Measurements from ENCODE around the gene PIK3CG.

Gene PIK3CG

DNA sequence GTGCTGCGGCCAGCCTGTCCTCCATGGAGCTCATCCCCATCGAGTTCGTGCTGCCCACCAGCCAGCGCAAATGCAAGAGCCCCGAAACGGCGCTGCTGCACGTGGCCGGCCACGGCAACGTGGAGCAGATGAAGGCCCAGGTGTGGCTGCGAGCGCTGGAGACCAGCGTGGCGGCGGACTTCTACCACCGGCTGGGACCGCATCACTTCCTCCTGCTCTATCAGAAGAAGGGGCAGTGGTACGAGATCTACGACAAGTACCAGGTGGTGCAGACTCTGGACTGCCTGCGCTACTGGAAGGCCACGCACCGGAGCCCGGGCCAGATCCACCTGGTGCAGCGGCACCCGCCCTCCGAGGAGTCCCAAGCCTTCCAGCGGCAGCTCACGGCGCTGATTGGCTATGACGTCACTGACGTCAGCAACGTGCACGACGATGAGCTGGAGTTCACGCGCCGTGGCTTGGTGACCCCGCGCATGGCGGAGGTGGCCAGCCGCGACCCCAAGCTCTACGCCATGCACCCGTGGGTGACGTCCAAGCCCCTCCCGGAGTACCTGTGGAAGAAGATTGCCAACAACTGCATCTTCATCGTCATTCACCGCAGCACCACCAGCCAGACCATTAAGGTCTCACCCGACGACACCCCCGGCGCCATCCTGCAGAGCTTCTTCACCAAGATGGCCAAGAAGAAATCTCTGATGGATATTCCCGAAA lies 2.7 kb downstream of the PIK3CG start:
- no peaks in the 10 kb centered on the region for H3K4me1 ChIP-seq (ENCODE audit: insufficient read depth, insufficient read length)
- no peak overlapping the region for H3K9ac ChIP-seq (ENCODE audit: insufficient read length, low read depth)
- DNase-seq (ENCODE audit: low read depth, low spot score), result no peak
- no peaks in the 10 kb centered on the region for H3K36me3 ChIP-seq (ENCODE audit: insufficient read depth, insufficient read length, low read length)
- TF ChIP-seq ZNF274 (IDR thresholded peaks at IDR 0.05; ENCODE audit: low read depth, low read length) (no peak), YY1 (IDR thresholded peaks at IDR 0.05; ENCODE audit: insufficient read depth, insufficient read length) (no peak), SUZ12 (IDR thresholded peaks at IDR 0.05; ENCODE audit: extremely low read depth, insufficient read depth, insufficient read length) (no peak)
- no peaks in the 10 kb centered on the region for H3K27me3 ChIP-seq (ENCODE audit: insufficient read depth, insufficient read length)
- H3K9me3 ChIP-seq (ENCODE audit: insufficient read depth, low read length), result no peaks in the 10 kb centered on the region
- H3K4me3 ChIP-seq (ENCODE audit: insufficient read length, low read depth), result no peak overlapping the region

DNA sequence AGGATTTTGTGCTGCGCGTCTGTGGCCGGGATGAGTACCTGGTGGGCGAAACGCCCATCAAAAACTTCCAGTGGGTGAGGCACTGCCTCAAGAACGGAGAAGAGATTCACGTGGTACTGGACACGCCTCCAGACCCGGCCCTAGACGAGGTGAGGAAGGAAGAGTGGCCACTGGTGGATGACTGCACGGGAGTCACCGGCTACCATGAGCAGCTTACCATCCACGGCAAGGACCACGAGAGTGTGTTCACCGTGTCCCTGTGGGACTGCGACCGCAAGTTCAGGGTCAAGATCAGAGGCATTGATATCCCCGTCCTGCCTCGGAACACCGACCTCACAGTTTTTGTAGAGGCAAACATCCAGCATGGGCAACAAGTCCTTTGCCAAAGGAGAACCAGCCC lies 3.3 kb downstream of the PIK3CG start:
- TF ChIP-seq YY1 (IDR thresholded peaks at IDR 0.05; ENCODE audit: insufficient read depth, insufficient read length) (no peak), ZNF274 (IDR thresholded peaks at IDR 0.05; ENCODE audit: low read depth, low read length) (no peak), SUZ12 (IDR thresholded peaks at IDR 0.05; ENCODE audit: extremely low read depth, insufficient read depth, insufficient read length) (no peak)
- Histone ChIP-seq H3K4me1 (ENCODE audit: insufficient read depth, insufficient read length) (no peaks in the 10 kb centered on the region), H3K36me3 (ENCODE audit: insufficient read depth, insufficient read length, low read length) (no peaks in the 10 kb centered on the region), H3K4me3 (ENCODE audit: insufficient read length, low read depth) (no peak overlapping the region), H3K9me3 (ENCODE audit: insufficient read depth, low read length) (no peaks in the 10 kb centered on the region), H3K9ac (ENCODE audit: insufficient read length, low read depth) (no peak overlapping the region), H3K27me3 (ENCODE audit: insufficient read depth, insufficient read length) (no peaks in the 10 kb centered on the region)
- DNase-seq (ENCODE audit: low read depth, low spot score), result no peak

DNA sequence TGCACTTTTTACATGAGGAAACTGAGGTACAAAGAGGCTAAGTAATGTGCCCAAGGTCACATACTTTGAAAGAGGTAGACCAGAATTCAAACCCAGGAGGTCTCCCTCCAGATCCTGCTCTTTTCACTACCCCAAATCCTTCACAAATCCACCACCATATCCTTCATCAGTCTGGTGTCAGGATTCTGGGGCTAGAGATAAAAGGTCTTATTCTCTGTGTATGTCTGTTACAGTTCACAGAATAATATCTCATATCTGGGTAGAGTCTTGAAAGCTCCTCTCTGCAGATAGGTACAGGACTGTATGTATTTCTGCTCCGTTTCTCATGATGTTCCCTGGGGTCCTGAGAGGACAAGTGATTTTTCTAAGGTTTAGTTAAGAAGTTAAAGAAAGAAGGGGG lies 4.9 kb downstream of the PIK3CG start:
- TF ChIP-seq YY1 (IDR thresholded peaks at IDR 0.05; ENCODE audit: insufficient read depth, insufficient read length) (no peak), SUZ12 (IDR thresholded peaks at IDR 0.05; ENCODE audit: extremely low read depth, insufficient read depth, insufficient read length) (no peak), ZNF274 (IDR thresholded peaks at IDR 0.05; ENCODE audit: low read depth, low read length) (no peak)
- no peaks in the 10 kb centered on the region for H3K36me3 ChIP-seq (ENCODE audit: insufficient read depth, insufficient read length, low read length)
- H3K4me3 ChIP-seq (ENCODE audit: insufficient read length, low read depth), result no peak overlapping the region
- H3K9ac ChIP-seq (ENCODE audit: insufficient read length, low read depth), result no peak overlapping the region
- no peaks in the 10 kb centered on the region for H3K4me1 ChIP-seq (ENCODE audit: insufficient read depth, insufficient read length)
- no peak for DNase-seq (ENCODE audit: low read depth, low spot score)
- no peaks in the 10 kb centered on the region for H3K9me3 ChIP-seq (ENCODE audit: insufficient read depth, low read length)
- H3K27me3 ChIP-seq (ENCODE audit: insufficient read depth, insufficient read length), result no peaks in the 10 kb centered on the region

DNA sequence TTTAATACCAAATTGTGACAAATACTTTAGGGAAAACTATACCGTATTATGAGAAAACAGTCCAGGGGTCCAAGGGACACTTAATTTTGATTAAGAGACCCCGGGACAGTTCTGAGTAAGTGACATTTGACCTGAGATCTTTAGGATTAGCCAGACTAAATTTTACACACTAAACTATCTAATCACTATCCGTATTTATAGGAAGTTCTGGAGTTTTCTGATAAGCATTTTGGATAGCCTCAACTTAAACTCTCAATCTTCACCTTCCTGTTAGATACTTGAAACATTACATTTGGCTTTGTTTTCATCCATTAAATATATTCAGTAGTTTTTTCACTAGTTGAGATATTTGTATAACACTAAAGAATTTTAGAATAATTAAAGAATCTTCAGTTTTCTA lies 5.4 kb downstream of the PIK3CG start:
- Histone ChIP-seq H3K4me3 (ENCODE audit: insufficient read length, low read depth) (no peak overlapping the region), H3K9ac (ENCODE audit: insufficient read length, low read depth) (no peak overlapping the region), H3K36me3 (ENCODE audit: insufficient read depth, insufficient read length, low read length) (no peaks in the 10 kb centered on the region), H3K4me1 (ENCODE audit: insufficient read depth, insufficient read length) (no peaks in the 10 kb centered on the region), H3K9me3 (ENCODE audit: insufficient read depth, low read length) (no peaks in the 10 kb centered on the region), H3K27me3 (ENCODE audit: insufficient read depth, insufficient read length) (no peaks in the 10 kb centered on the region)
- TF ChIP-seq ZNF274 (IDR thresholded peaks at IDR 0.05; ENCODE audit: low read depth, low read length), result no peak
- TF ChIP-seq SUZ12 (IDR thresholded peaks at IDR 0.05; ENCODE audit: extremely low read depth, insufficient read depth, insufficient read length), result no peak
- no peak for TF ChIP-seq YY1 (IDR thresholded peaks at IDR 0.05; ENCODE audit: insufficient read depth, insufficient read length)
- DNase-seq (ENCODE audit: low read depth, low spot score), result no peak

DNA sequence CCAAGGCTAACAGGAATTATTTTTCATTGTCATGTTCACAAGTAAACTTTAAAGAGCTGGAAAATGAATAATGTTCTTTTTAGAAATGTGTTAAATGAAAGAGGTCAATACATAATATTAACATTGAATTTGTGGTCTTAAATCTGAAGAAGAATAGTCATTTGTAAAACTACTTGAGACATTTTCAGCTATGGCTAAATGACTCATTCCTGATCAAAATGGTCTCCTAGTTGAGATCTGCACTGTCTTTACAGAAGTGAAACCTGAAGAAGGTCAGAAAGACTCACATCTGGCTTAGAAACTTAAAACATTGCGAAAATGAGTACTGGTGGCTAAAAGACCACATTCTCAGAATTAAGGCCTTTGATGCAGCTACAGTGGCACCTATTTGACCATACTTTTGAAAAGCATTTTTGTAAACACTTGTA lies 5.9 kb downstream of the PIK3CG start:
- no peaks in the 10 kb centered on the region for H3K9me3 ChIP-seq (ENCODE audit: insufficient read depth, low read length)
- H3K36me3 ChIP-seq (ENCODE audit: insufficient read depth, insufficient read length, low read length), result no peaks in the 10 kb centered on the region
- H3K4me3 ChIP-seq (ENCODE audit: insufficient read length, low read depth), result no peak overlapping the region
- TF ChIP-seq SUZ12 (IDR thresholded peaks at IDR 0.05; ENCODE audit: extremely low read depth, insufficient read depth, insufficient read length) (no peak), YY1 (IDR thresholded peaks at IDR 0.05; ENCODE audit: insufficient read depth, insufficient read length) (no peak), ZNF274 (IDR thresholded peaks at IDR 0.05; ENCODE audit: low read depth, low read length) (no peak)
- H3K9ac ChIP-seq (ENCODE audit: insufficient read length, low read depth), result no peak overlapping the region
- no peaks in the 10 kb centered on the region for H3K4me1 ChIP-seq (ENCODE audit: insufficient read depth, insufficient read length)
- no peak for DNase-seq (ENCODE audit: low read depth, low spot score)
- H3K27me3 ChIP-seq (ENCODE audit: insufficient read depth, insufficient read length), result no peaks in the 10 kb centered on the region

DNA sequence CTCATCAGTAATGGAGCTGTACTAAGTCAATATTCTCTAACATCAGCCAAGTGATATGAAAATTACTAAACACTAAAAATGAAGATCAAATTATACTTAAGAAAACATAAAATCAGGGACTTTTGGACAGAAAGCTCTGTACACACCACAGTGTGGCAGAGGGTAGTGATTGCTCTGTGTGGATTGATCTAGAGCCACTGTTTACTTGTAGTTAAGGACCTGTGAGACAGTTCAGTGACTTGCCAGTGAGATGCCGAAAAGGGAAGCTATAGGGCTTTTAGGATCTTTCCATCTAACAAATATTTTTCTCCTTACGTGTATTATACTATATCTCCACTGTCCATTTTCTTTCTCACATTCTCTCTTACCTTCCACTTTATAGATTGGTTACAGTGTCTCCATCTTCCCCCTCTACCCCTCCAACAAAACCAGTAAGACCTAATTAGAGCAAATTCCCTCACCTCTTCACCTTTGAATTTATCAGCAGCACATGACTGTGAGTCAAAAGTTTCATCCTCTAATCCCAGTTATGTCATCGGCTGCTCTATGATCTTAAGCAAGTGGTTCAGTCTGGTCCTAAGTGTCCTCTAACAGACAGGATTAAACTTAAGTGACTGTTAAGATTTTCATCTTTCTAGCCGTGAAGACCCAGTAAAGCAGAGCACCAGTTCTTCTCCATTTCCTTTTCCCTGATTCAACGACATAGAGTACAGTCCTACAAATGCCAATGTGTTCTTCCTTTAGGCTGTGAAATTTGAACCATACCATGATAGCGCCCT lies 6.9 kb downstream of the PIK3CG start:
- Histone ChIP-seq H3K4me1 (ENCODE audit: insufficient read depth, insufficient read length) (no peaks in the 10 kb centered on the region), H3K27me3 (ENCODE audit: insufficient read depth, insufficient read length) (no peaks in the 10 kb centered on the region), H3K36me3 (ENCODE audit: insufficient read depth, insufficient read length, low read length) (no peaks in the 10 kb centered on the region), H3K4me3 (ENCODE audit: insufficient read length, low read depth) (no peak overlapping the region), H3K9ac (ENCODE audit: insufficient read length, low read depth) (no peak overlapping the region), H3K9me3 (ENCODE audit: insufficient read depth, low read length) (no peaks in the 10 kb centered on the region)
- DNase-seq (ENCODE audit: low read depth, low spot score), result no peak
- TF ChIP-seq ZNF274 (IDR thresholded peaks at IDR 0.05; ENCODE audit: low read depth, low read length) (no peak), YY1 (IDR thresholded peaks at IDR 0.05; ENCODE audit: insufficient read depth, insufficient read length) (no peak), SUZ12 (IDR thresholded peaks at IDR 0.05; ENCODE audit: extremely low read depth, insufficient read depth, insufficient read length) (no peak)

DNA sequence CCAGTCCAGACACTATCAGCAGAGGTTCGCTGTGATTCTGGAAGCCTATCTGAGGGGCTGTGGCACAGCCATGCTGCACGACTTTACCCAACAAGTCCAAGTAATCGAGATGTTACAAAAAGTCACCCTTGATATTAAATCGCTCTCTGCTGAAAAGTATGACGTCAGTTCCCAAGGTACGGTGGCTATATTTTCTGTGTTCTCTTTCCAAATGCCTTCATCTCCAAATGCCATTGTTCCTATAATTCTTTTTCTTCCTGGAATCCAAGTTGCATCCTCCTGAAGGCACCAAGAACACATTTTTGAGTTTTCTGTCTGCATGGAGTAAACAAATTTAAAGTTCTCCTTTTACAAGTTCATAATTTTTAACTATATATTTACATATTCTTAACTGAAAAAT lies 7.7 kb downstream of the PIK3CG start:
- Histone ChIP-seq H3K4me3 (ENCODE audit: insufficient read length, low read depth) (no peak overlapping the region), H3K27me3 (ENCODE audit: insufficient read depth, insufficient read length) (no peaks in the 10 kb centered on the region), H3K36me3 (ENCODE audit: insufficient read depth, insufficient read length, low read length) (no peaks in the 10 kb centered on the region), H3K4me1 (ENCODE audit: insufficient read depth, insufficient read length) (no peaks in the 10 kb centered on the region), H3K9ac (ENCODE audit: insufficient read length, low read depth) (no peak overlapping the region), H3K9me3 (ENCODE audit: insufficient read depth, low read length) (no peaks in the 10 kb centered on the region)
- no peak for DNase-seq (ENCODE audit: low read depth, low spot score)
- TF ChIP-seq YY1 (IDR thresholded peaks at IDR 0.05; ENCODE audit: insufficient read depth, insufficient read length) (no peak), ZNF274 (IDR thresholded peaks at IDR 0.05; ENCODE audit: low read depth, low read length) (no peak), SUZ12 (IDR thresholded peaks at IDR 0.05; ENCODE audit: extremely low read depth, insufficient read depth, insufficient read length) (no peak)

All from NT2/D1 (cell line).